HG03135 (cell line): ENCODE measurements around the gene PCDHA10.
"Not testable (repeated sequence)": the region's sequence is repeated elsewhere in the genome, so short reads cannot be mapped to it uniquely, and the experiment has no call there.

ENCODE experiments used
- ATAC-seq: cut with Tn5 transposase; IDR thresholded peaks from one replicate; pipeline ENCODE4 v1.9.1; 2021; ENCODE audit warnings: mild to moderate bottlenecking, moderate library complexity; ENCODE audit not compliant: unreplicated experiment

The PCDHA10 gene, protein sequence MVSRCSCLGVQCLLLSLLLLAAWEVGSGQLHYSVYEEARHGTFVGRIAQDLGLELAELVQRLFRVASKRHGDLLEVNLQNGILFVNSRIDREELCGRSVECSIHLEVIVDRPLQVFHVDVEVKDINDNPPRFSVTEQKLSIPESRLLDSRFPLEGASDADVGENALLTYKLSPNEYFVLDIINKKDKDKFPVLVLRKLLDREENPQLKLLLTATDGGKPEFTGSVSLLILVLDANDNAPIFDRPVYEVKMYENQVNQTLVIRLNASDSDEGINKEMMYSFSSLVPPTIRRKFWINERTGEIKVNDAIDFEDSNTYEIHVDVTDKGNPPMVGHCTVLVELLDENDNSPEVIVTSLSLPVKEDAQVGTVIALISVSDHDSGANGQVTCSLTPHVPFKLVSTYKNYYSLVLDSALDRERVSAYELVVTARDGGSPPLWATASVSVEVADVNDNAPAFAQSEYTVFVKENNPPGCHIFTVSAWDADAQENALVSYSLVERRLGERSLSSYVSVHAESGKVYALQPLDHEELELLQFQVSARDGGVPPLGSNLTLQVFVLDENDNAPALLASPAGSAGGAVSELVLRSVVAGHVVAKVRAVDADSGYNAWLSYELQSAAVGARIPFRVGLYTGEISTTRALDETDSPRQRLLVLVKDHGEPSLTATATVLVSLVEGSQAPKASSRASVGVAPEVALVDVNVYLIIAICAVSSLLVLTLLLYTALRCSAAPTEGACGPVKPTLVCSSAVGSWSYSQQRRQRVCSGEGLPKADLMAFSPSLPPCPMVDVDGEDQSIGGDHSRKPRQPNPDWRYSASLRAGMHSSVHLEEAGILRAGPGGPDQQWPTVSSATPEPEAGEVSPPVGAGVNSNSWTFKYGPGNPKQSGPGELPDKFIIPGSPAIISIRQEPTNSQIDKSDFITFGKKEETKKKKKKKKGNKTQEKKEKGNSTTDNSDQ

DNA sequence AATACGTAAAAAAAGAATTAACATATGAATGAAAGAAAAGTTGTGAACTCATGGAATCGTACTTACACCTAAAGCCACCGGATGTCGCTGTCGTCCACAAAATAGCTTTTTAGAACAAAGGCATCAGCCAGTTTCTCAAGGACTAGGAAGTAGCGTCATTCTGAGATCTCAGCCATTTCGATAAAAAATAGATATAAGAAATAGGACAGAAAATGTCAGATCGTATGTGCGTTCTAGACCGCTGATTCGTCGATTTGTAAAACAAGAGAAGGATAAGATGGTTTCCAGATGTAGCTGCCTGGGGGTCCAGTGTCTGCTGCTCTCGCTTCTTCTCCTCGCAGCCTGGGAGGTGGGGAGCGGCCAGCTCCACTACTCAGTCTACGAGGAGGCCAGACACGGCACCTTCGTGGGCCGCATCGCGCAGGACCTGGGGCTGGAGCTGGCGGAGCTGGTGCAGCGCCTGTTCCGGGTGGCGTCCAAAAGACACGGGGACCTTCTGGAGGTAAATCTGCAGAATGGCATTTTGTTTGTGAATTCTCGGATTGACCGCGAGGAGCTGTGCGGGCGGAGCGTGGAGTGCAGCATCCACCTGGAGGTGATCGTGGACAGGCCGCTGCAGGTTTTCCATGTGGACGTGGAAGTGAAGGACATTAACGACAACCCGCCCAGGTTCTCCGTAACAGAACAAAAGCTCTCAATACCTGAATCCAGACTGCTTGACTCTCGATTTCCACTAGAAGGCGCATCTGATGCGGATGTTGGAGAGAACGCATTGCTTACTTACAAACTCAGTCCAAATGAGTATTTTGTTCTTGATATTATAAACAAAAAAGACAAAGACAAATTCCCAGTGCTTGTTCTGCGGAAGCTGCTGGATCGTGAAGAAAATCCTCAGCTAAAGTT is at the start of gene PCDHA10:
Gene PCDHA10 (plus strand): TSS at position 126 of the 903 bp plus-strand sequence. CDS start 152 bp downstream, at position 278.
- no peak for ATAC-seq

- ATAC-seq = no peak
Observed at GRCh38 chr5:140806834-140807775, 48.6 kb upstream of the PCDHA10 start, which contains the start of gene PCDHA4. PCDHA4 (plus strand) TSS chr5:140807068.

- not testable (repeated sequence) for ATAC-seq
Observed at GRCh38 chr5:140808241-140808888, 47.3 kb upstream of the PCDHA10 start.

GRCh38 chr5:140808889-140809291 is 46.8 kb upstream of the PCDHA10 start:
- ATAC-seq = no peak

- ATAC-seq = no peak
Observed at GRCh38 chr5:140821375-140822280, 34.1 kb upstream of the PCDHA10 start, which contains the start of gene PCDHA5. PCDHA5 (plus strand) TSS chr5:140821613.

GRCh38 chr5:140822281-140822629 is 33.4 kb upstream of the PCDHA10 start:
- no peak for ATAC-seq

GRCh38 chr5:140822969-140823368 is 32.7 kb upstream of the PCDHA10 start:
- not testable (repeated sequence) for ATAC-seq

- ATAC-seq = no peak
Observed at GRCh38 chr5:140823475-140823874, 32.2 kb upstream of the PCDHA10 start.

- no peak for ATAC-seq
Observed at GRCh38 chr5:140827704-140828361, 27.9 kb upstream of the PCDHA10 start, which contains the start of gene PCDHA6. PCDHA6 (plus strand) TSS chr5:140827960; CDS start chr5:140828092, 132 bp downstream.

- ATAC-seq = no peak
Observed at GRCh38 chr5:140828362-140828737, 27.3 kb upstream of the PCDHA10 start.

GRCh38 chr5:140829511-140830501 is 25.9 kb upstream of the PCDHA10 start:
- ATAC-seq = not testable (repeated sequence)

DNA sequence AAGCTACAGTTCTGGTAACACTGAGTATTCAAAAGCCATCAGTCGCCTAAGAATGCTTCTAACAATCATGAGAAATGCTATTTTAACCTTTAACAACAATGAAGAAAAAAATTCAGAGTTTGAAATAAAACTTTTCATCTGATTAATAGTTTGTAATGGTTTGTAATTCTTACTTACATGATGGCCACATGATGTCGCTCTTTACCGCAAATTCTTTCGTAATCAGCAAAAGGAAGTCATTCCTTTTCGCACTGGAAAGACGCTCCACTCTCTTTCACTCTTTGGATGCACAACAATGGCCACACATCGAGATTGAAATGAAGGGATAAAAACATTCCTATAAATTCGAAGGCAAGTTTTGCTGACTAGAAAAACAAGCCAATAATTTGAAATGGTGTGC is 21.7 kb upstream of the PCDHA10 start, which contains the start of gene PCDHA7:
Gene PCDHA7 (plus strand): TSS at position 277 of the 400 bp plus-strand sequence. CDS start 115 bp downstream, at position 392.
- ATAC-seq = no peak

GRCh38 chr5:140834439-140835008 is 21.2 kb upstream of the PCDHA10 start:
- ATAC-seq = not testable (repeated sequence)

GRCh38 chr5:140835622-140836510 is 19.8 kb upstream of the PCDHA10 start:
- ATAC-seq = no peak
